ENCODE results near the gene FAM118A.

Gene FAM118A

GRCh38 chr22:45357490-45357889 is 47.8 kb downstream of the FAM118A start:
- H3K9me2 ChIP-seq (ENCODE audit: low read depth, low read length): no peaks in the 10 kb centered on the region
- no peaks in the 10 kb centered on the region for H3K27me3 ChIP-seq (ENCODE audit: insufficient read depth, low read length)
- TF ChIP-seq CTCF (IDR thresholded peaks at IDR 0.05; ENCODE audit: low read length) (no peak), EZH2 (IDR thresholded peaks at IDR 0.05; ENCODE audit: borderline replicate concordance, low read length) (no peak)
- no peaks in the 10 kb centered on the region for H4K20me1 ChIP-seq (ENCODE audit: insufficient read depth, low read length)
- H3K27ac ChIP-seq (ENCODE audit: low read depth, low read length, poor library complexity, severe bottlenecking): no peak overlapping the region
- no peaks in the 10 kb centered on the region for H3K9me3 ChIP-seq (ENCODE audit: low read length)
- H3K4me3 ChIP-seq (ENCODE audit: low read depth, low read length, poor library complexity, severe bottlenecking): no peak overlapping the region
- H3K4me1 ChIP-seq (ENCODE audit: insufficient read depth, low read length, severe bottlenecking): no peaks in the 10 kb centered on the region
- no peaks in the 10 kb centered on the region for H3K79me2 ChIP-seq (ENCODE audit: insufficient read depth, low read length)
- H2AFZ ChIP-seq (ENCODE audit: low read length): no peak overlapping the region
- H3F3A ChIP-seq (ENCODE audit: insufficient read depth, low read length): no peaks in the 10 kb centered on the region
- no peak overlapping the region for H3K4me2 ChIP-seq (ENCODE audit: low read length)
- H3K36me3 ChIP-seq (ENCODE audit: insufficient read depth, low read length): no peaks in the 10 kb centered on the region
- no peak overlapping the region for H3K9ac ChIP-seq (ENCODE audit: low read length)

GRCh38 chr22:45358127-45358526 is 48.4 kb downstream of the FAM118A start:
- no peak overlapping the region for H3K4me2 ChIP-seq (ENCODE audit: low read length)
- H3K9ac ChIP-seq (ENCODE audit: low read length): no peak overlapping the region
- H3K36me3 ChIP-seq (ENCODE audit: insufficient read depth, low read length): no peaks in the 10 kb centered on the region
- H3K4me1 ChIP-seq (ENCODE audit: insufficient read depth, low read length, severe bottlenecking): no peaks in the 10 kb centered on the region
- TF ChIP-seq EZH2 (IDR thresholded peaks at IDR 0.05; ENCODE audit: borderline replicate concordance, low read length): no peak
- no peak for TF ChIP-seq CTCF (IDR thresholded peaks at IDR 0.05; ENCODE audit: low read length)
- no peaks in the 10 kb centered on the region for H3K9me2 ChIP-seq (ENCODE audit: low read depth, low read length)
- H3K79me2 ChIP-seq (ENCODE audit: insufficient read depth, low read length): no peaks in the 10 kb centered on the region
- H2AFZ ChIP-seq (ENCODE audit: low read length): no peak overlapping the region
- no peaks in the 10 kb centered on the region for H3K9me3 ChIP-seq (ENCODE audit: low read length)
- no peaks in the 10 kb centered on the region for H3F3A ChIP-seq (ENCODE audit: insufficient read depth, low read length)
- no peak overlapping the region for H3K4me3 ChIP-seq (ENCODE audit: low read depth, low read length, poor library complexity, severe bottlenecking)
- no peaks in the 10 kb centered on the region for H4K20me1 ChIP-seq (ENCODE audit: insufficient read depth, low read length)
- H3K27me3 ChIP-seq (ENCODE audit: insufficient read depth, low read length): no peaks in the 10 kb centered on the region
- no peak overlapping the region for H3K27ac ChIP-seq (ENCODE audit: low read depth, low read length, poor library complexity, severe bottlenecking)

GRCh38 chr22:45359627-45360026 is 49.9 kb downstream of the FAM118A start:
- Histone ChIP-seq H3K9me2 (ENCODE audit: low read depth, low read length) (no peaks in the 10 kb centered on the region), H3K79me2 (ENCODE audit: insufficient read depth, low read length) (no peaks in the 10 kb centered on the region), H4K20me1 (ENCODE audit: insufficient read depth, low read length) (no peaks in the 10 kb centered on the region), H3K9ac (ENCODE audit: low read length) (no peak overlapping the region), H2AFZ (ENCODE audit: low read length) (no peak overlapping the region), H3F3A (ENCODE audit: insufficient read depth, low read length) (no peaks in the 10 kb centered on the region), H3K36me3 (ENCODE audit: insufficient read depth, low read length) (no peaks in the 10 kb centered on the region), H3K4me3 (ENCODE audit: low read depth, low read length, poor library complexity, severe bottlenecking) (no peak overlapping the region), H3K4me1 (ENCODE audit: insufficient read depth, low read length, severe bottlenecking) (no peaks in the 10 kb centered on the region), H3K9me3 (ENCODE audit: low read length) (no peaks in the 10 kb centered on the region), H3K27me3 (ENCODE audit: insufficient read depth, low read length) (no peaks in the 10 kb centered on the region), H3K27ac (ENCODE audit: low read depth, low read length, poor library complexity, severe bottlenecking) (no peak overlapping the region), H3K4me2 (ENCODE audit: low read length) (no peak overlapping the region)
- TF ChIP-seq EZH2 (IDR thresholded peaks at IDR 0.05; ENCODE audit: borderline replicate concordance, low read length) (no peak), CTCF (IDR thresholded peaks at IDR 0.05; ENCODE audit: low read length) (no peak)
